GM18519 (cell line): ENCODE data around the gene GP2.
"Not testable (repeated sequence)": the region's sequence is repeated elsewhere in the genome, so short reads cannot be mapped to it uniquely, and the experiment has no call there.

Experiments
- ATAC-seq: cut with Tn5 transposase; IDR thresholded peaks from one replicate; pipeline ENCODE4 v1.9.1; 2021; ENCODE audit warnings: mild to moderate bottlenecking, moderate library complexity; ENCODE audit not compliant: unreplicated experiment, low FRiP score

Gene GP2

GRCh38 chr16:20326321-20326720, 992 bp downstream of the GP2 start:
- ATAC-seq, result no peak

GRCh38 chr16:20325005-20325404, 2.3 kb downstream of the GP2 start:
- no peak for ATAC-seq

GRCh38 chr16:20323591-20324117, 3.7 kb downstream of the GP2 start:
- ATAC-seq, result no peak

- no peak for ATAC-seq
Observed at GRCh38 chr16:20322696-20323095, 4.6 kb downstream of the GP2 start.

GRCh38 chr16:20321671-20322070, 5.6 kb downstream of the GP2 start:
- ATAC-seq, result no peak

GRCh38 chr16:20321051-20321450, 6.3 kb downstream of the GP2 start:
- not testable (repeated sequence) for ATAC-seq

GRCh38 chr16:20320592-20320991, 6.7 kb downstream of the GP2 start:
- ATAC-seq, result no peak

GRCh38 chr16:20320178-20320577, 7.1 kb downstream of the GP2 start:
- no peak for ATAC-seq

GRCh38 chr16:20319406-20319805, 7.9 kb downstream of the GP2 start:
- ATAC-seq, result no peak

GRCh38 chr16:20318437-20318836, 8.9 kb downstream of the GP2 start:
- ATAC-seq, result no peak

- no peak for ATAC-seq
Observed at GRCh38 chr16:20318006-20318405, 9.3 kb downstream of the GP2 start.

GRCh38 chr16:20317117-20317516, 10.2 kb downstream of the GP2 start:
- no peak for ATAC-seq

GRCh38 chr16:20316715-20317114, 10.6 kb downstream of the GP2 start:
- ATAC-seq, result no peak

- ATAC-seq, result no peak
Observed at GRCh38 chr16:20315764-20316163, 11.5 kb downstream of the GP2 start.

- ATAC-seq, result no peak
Observed at GRCh38 chr16:20314575-20314974, 12.7 kb downstream of the GP2 start.

- no peak for ATAC-seq
Observed at GRCh38 chr16:20313741-20314140, 13.6 kb downstream of the GP2 start.

- not testable (repeated sequence) for ATAC-seq
Observed at GRCh38 chr16:20312536-20313095, 14.7 kb downstream of the GP2 start.

- ATAC-seq, result no peak
Observed at GRCh38 chr16:20311548-20311947, 15.8 kb downstream of the GP2 start.

GRCh38 chr16:20310421-20311395, 16.6 kb downstream of the GP2 start:
- no peak for ATAC-seq

GRCh38 chr16:20309786-20310185, 17.5 kb downstream of the GP2 start:
- no peak for ATAC-seq

GRCh38 chr16:20308801-20309590, 18.3 kb downstream of the GP2 start:
- ATAC-seq, result no peak
